Prostate gland (tissue), 2 donors: Measurements from ENCODE around the gene SEMA4G.

Source experiments
- POLR2A ChIP-seq: fragments of 450-650 bp; IDR thresholded peaks from one replicate; pipeline ENCODE4 v1.6.1; 2016; ENCODE audit warnings: antibody characterized with exemption, mild to moderate bottlenecking
- POLR2AphosphoS5 ChIP-seq: sonication (generic); formaldehyde crosslinking; IDR thresholded peaks from one replicate; pipeline ENCODE4 v1.6.1; 2017; ENCODE audit warnings: antibody characterized with exemption
- TF ChIP-seq, protein P1 (sequence below), 4 experiments: fragments of 200-600 bp in 2 of 4; fragments of 450-650 bp in 2 of 4; sonication (generic) in 2 of 4; IDR thresholded peaks; 1 replicate in 3 of 4; 2 replicates in 1 of 4; pipeline ENCODE4 v1.5.1; 2016 to 2019; ENCODE audit warnings: antibody characterized with exemption in 4 of 4, mild to moderate bottlenecking in 2 of 4, moderate library complexity in 2 of 4

DNA sequence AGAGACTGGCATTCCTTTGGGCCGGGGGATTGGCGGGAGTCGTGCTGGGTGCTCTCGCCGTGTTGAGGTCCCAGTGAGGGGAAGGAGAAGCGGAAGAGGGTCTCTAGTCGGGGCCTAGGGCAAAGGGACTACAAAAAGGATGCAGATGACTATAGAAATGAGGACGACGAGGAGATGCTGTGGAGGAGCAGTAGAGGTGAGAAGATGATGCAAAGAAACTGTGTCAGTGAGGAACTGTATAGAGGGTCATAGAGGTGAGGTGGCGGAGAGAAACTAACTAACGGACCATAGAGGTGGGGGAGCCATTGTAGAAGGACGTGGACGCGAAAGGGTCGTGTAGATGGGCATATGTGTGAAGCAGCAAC lies 18.4 kb downstream of the SEMA4G start:
- TF ChIP-seq, protein P1, sequence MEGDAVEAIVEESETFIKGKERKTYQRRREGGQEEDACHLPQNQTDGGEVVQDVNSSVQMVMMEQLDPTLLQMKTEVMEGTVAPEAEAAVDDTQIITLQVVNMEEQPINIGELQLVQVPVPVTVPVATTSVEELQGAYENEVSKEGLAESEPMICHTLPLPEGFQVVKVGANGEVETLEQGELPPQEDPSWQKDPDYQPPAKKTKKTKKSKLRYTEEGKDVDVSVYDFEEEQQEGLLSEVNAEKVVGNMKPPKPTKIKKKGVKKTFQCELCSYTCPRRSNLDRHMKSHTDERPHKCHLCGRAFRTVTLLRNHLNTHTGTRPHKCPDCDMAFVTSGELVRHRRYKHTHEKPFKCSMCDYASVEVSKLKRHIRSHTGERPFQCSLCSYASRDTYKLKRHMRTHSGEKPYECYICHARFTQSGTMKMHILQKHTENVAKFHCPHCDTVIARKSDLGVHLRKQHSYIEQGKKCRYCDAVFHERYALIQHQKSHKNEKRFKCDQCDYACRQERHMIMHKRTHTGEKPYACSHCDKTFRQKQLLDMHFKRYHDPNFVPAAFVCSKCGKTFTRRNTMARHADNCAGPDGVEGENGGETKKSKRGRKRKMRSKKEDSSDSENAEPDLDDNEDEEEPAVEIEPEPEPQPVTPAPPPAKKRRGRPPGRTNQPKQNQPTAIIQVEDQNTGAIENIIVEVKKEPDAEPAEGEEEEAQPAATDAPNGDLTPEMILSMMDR (IDR thresholded peaks at IDR 0.05), result no peak
- no peak for TF ChIP-seq POLR2A
- no peak for TF ChIP-seq POLR2AphosphoS5
